Measurements from ENCODE around the gene LRP8.

Gene LRP8

DNA sequence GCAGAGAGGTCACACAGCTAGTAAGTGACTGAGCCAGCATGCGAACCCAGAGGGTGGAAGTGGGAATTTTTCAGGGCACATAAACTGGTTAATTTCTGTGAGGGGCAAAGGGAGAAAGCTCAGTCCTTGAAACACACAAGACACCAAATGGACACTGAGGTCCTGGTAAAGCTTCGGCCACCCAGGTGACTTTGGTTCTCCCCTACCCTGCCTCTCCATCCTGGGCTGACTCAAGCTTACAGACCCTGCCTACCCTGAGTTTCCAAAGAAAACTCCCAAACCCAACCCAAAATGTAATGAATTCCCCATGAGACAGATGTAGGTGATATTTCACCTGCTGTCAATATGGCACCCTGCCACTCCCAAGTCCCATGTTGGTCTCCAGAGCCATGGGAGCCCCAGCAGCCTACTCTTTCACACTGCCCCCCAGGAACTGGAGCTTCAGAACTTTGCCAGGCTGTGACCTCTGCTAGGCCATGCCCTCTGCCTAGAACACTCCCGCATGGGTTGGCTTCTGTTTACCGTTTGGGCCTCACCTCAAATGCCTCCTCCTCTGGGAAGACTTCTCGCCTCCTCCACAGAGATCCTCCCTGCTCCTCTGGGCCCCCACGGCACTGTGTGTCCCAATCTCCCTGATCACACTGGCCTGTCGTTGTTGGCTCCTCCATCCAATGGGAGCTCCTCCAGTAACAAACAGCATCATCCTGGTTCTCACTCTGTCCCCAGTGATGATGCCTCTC lies 3.7 kb upstream of the LRP8 start:
- no peak for DNase-seq (ENCODE audit: low spot score)
- no peak overlapping the region for H3K27ac ChIP-seq
- ChIA-PET POLR2A (ENCODE audit: low non-redundant PET) (no interaction called here), CTCF (no interaction called here)
- TF ChIP-seq, protein P1, sequence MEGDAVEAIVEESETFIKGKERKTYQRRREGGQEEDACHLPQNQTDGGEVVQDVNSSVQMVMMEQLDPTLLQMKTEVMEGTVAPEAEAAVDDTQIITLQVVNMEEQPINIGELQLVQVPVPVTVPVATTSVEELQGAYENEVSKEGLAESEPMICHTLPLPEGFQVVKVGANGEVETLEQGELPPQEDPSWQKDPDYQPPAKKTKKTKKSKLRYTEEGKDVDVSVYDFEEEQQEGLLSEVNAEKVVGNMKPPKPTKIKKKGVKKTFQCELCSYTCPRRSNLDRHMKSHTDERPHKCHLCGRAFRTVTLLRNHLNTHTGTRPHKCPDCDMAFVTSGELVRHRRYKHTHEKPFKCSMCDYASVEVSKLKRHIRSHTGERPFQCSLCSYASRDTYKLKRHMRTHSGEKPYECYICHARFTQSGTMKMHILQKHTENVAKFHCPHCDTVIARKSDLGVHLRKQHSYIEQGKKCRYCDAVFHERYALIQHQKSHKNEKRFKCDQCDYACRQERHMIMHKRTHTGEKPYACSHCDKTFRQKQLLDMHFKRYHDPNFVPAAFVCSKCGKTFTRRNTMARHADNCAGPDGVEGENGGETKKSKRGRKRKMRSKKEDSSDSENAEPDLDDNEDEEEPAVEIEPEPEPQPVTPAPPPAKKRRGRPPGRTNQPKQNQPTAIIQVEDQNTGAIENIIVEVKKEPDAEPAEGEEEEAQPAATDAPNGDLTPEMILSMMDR (conservative IDR thresholded peaks at IDR 0.05; ENCODE audit: low read depth), result no peak

DNA sequence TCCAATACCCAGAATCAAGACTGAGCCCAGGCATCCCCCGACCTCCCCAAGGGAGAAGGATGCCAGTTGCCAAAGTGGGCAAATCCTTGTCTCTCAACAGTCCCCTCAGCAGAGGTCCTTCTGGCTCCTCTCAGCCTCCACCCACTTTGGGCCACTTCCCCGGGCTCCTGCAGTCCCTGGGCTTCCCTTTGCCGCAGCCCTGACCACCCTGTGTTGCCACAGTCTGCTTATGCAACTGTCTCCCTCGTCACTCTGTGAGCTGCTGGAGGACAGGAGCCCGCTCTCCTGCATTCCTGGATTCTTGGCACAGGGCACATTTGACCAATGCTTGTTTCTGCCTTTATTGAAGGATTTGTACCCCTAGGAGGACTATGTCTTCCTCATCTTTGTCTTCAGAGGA lies 2.9 kb upstream of the LRP8 start:
- DNase-seq (ENCODE audit: low spot score), result no peak
- POLR2A ChIA-PET (ENCODE audit: low non-redundant PET), result no interaction called here
- TF ChIP-seq, protein P1 (conservative IDR thresholded peaks at IDR 0.05; ENCODE audit: low read depth), result no peak
- CTCF ChIA-PET, result no interaction called here
- no peak overlapping the region for H3K27ac ChIP-seq

DNA sequence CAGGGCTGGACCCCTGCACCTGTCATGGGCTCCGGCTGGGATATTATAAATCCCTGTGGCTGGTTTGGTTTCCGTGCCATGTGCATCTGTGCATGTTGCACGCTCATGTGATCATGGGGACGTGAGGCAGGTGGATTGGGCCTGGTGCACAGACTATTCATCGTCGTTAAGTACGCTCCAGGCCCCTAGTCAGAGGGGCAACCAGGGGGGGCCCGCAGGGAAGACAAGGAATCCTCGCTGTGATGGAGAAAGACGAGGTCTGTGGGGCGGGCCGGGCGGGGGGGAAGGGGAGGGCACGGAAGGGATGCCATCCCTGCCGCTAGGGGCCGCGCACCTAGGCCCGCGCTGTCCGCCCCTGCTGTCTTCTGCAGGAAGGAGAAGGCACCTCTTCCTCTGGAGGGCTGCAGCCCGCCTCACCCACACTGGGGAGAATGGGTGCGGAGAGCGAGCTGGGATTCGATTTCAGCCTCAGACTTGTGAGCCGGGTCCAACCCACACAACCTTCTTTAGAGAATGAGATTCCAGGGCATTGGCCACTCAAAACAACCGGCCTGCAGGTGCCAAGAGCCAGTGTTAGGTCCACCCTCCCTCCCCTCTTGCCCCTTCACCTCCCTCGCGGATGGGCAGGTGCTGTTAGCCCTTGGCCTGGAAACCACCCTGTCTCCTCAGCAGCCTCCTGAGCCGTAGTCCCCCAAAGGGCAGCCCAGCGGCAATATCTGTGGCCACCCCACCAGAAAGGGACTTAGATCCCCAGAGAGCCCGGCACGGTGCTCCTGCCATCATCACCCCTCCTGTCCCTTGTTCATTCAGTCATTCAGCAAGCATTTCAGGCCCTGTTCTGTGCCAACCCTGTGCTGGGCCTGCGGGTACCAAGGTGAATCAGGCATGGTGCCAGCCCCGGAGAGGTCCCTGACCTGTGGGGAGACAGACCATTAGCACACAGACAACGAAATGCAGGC lies 950 bp upstream of the LRP8 start:
- no peak for DNase-seq (ENCODE audit: low spot score)
- ChIA-PET CTCF (no interaction called here), POLR2A (ENCODE audit: low non-redundant PET) (no interaction called here)
- H3K27ac ChIP-seq, result peak overlapping the region; percentile 95
- TF ChIP-seq, protein P1 (conservative IDR thresholded peaks at IDR 0.05; ENCODE audit: low read depth), result no peak

DNA sequence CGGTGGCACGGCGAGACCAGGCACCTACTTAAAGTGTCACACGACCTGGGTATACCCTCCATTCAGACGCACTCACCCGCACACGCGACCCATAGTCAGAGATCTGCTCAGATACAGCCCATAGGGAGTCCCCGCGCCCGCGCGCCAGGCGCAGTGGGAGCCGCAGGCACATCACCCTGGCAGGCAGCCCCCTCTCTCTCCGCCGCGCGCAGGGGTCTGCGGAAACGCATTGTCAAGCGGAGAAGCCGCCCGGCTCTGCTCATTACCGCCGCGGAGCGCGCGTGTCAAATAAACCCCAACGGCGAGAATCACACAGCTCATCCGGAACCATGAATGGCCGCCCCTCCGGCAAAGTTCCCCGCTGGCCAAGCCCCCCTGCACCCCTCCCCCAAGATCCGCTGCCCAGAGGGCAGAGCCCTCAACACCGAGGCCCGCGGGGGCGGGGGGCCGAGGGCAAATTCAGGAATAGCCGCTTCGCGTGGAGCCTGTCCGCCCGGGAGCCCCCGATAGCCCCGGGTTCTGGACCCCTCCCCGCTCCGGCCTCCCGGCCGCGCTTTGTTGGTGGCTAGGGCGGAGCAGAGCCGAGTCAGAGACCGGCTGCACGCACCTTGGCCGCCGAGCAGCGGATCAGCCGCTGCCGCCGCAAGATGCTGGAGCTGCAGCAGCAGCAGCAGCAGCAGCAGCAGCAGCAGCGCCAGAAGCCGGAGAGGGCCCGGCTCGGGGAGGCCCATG lies 522 bp downstream of the LRP8 start:
- peak overlapping the region; percentile 95 for H3K27ac ChIP-seq
- CTCF ChIA-PET, result interaction anchor here (0.6 kb wide), 1 partner anchor 18 kb away, joined by 3 read pairs; no protein-coding TSS in a partner anchor
- TF ChIP-seq, protein P1 (conservative IDR thresholded peaks at IDR 0.05; ENCODE audit: low read depth), result no peak
- POLR2A ChIA-PET (ENCODE audit: low non-redundant PET), result no interaction called here
- DNase-seq (ENCODE audit: low spot score), result peak; percentile 40

DNA sequence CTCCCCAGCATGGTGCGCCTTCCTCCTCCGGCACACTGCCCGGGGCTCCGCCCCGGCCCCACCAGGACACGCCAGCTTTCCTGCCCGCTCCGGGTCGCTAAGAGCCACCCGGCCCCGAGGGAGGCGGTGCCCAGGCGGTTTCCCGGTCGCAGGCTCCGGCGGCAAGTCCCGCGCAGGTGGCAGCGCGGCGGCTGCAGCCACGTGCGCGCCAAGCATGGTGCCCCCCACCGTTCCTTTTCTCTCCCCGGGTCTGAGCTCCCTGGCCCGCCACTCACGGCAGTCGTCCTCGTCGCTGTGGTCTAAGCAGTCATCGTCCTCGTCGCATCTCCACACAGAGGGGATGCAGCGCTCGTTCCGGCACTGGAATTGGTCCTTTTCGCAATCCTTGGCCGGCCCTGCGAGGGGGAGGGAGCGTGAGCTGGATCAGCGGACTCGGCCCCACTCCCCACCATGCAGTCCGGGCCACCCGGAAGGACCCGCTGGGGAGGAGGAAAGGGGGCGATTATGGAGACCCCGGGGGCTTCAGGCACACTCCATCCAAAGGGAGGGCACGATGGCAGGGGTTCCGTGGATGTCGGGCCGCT lies 1.2 kb downstream of the LRP8 start:
- ChIA-PET CTCF (interaction anchor here (0.6 to 1.0 kb wide), 2 partner anchors 17 to 48 kb away, joined by 3 read pairs; no protein-coding TSS in a partner anchor), POLR2A (ENCODE audit: low non-redundant PET) (interaction anchor here (0.8 kb wide), 1 partner anchor 38 kb away, joined by 3 read pairs; no protein-coding TSS in a partner anchor)
- H3K27ac ChIP-seq, result peak overlapping the region; percentile 95
- TF ChIP-seq, protein P1 (conservative IDR thresholded peaks at IDR 0.05; ENCODE audit: low read depth), result no peak
- DNase-seq (ENCODE audit: low spot score), result peak; percentile 60

Data from RWPE1 (cell line).